Kidney epithelial cell (primary cell): Measurements from ENCODE around the gene ITGA3. TPM values are rescaled to one million over a fixed set of nuclear protein-coding genes. Genes with fewer than 3 reads are reported as not detected.

Experiments used
- DNase-seq: peaks from one replicate; pipeline ENCODE4 v3.0.0-alpha.2; 2010; ENCODE audit warnings: low read depth
- H3K27me3 ChIP-seq: 2 replicates; pipeline ENCODE4 v1.6.0; 2011; ENCODE audit warnings: low read length; ENCODE audit not compliant: control insufficient read depth, insufficient read depth
- H3K36me3 ChIP-seq: 2 replicates; pipeline ENCODE4 v1.5.1; 2011; ENCODE audit warnings: low read length; ENCODE audit not compliant: control insufficient read depth, insufficient read depth
- H3K4me3 ChIP-seq: 2 replicates; pipeline ENCODE4 v1.5.1; 2011; ENCODE audit warnings: low read depth, mild to moderate bottlenecking, control low read depth, low read length
- total RNA-seq: library from RNA; depleted of rRNA; stranded (reverse); fragments of >200 nt; gene quantifications from 2 replicates; pipeline ENCODE4 v1.2.3, GENCODE V29; 2015
- TF ChIP-seq, protein P1 (sequence below): IDR thresholded peaks from 2 replicates; pipeline ENCODE4 v1.5.1; 2011; ENCODE audit warnings: mild to moderate bottlenecking, moderate library complexity, low read length, control low read depth, inconsistent platforms; ENCODE audit not compliant: insufficient read depth, poor library complexity, severe bottlenecking

The ITGA3 gene
- total RNA-seq, 1 donor from 2014 or later = 1,029 TPM

DNA sequence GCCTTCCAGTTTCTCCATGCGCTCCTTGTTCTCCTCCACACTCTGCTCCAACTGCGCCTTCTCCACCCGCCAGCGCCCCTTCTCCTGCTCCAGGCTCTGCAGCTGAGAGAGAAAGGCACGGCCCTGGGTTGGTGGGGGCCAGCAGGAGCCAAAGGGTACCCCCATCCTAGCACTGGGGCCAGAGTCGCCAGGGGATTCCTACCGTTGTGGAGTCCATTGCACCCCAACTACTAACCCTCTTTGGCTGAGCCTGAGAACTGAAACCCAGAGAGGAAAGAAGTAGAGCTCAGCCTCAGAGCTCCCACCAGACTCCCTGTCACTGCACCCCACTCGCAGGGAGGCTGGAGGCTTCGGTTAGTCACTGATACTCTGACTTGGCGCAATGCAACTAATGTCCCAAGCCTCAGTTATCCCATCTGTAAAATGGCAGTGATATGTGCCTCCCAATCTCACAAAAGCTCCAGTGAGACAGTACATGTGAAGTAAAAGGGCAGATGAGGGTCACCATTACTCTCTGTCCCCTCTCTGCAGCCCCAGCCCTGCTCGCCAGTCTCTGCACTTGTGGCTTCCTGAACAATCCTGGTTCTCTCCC lies 80.3 kb downstream of the ITGA3 start:
- TF ChIP-seq, protein P1, sequence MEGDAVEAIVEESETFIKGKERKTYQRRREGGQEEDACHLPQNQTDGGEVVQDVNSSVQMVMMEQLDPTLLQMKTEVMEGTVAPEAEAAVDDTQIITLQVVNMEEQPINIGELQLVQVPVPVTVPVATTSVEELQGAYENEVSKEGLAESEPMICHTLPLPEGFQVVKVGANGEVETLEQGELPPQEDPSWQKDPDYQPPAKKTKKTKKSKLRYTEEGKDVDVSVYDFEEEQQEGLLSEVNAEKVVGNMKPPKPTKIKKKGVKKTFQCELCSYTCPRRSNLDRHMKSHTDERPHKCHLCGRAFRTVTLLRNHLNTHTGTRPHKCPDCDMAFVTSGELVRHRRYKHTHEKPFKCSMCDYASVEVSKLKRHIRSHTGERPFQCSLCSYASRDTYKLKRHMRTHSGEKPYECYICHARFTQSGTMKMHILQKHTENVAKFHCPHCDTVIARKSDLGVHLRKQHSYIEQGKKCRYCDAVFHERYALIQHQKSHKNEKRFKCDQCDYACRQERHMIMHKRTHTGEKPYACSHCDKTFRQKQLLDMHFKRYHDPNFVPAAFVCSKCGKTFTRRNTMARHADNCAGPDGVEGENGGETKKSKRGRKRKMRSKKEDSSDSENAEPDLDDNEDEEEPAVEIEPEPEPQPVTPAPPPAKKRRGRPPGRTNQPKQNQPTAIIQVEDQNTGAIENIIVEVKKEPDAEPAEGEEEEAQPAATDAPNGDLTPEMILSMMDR = no peak
- H3K36me3 ChIP-seq = peaks cover 16% of the 10 kb centered on the region
- no peaks in the 10 kb centered on the region for H3K27me3 ChIP-seq
- DNase-seq = no peak
- H3K4me3 ChIP-seq = no peak overlapping the region

- Histone ChIP-seq H3K4me3 (no peak overlapping the region), H3K27me3 (no peaks in the 10 kb centered on the region), H3K36me3 (peaks cover 16% of the 10 kb centered on the region)
- TF ChIP-seq, protein P1 = no peak
- DNase-seq = no peak
Measured at GRCh38 chr17:50137042-50137441, 81.1 kb downstream of the ITGA3 start.

DNA sequence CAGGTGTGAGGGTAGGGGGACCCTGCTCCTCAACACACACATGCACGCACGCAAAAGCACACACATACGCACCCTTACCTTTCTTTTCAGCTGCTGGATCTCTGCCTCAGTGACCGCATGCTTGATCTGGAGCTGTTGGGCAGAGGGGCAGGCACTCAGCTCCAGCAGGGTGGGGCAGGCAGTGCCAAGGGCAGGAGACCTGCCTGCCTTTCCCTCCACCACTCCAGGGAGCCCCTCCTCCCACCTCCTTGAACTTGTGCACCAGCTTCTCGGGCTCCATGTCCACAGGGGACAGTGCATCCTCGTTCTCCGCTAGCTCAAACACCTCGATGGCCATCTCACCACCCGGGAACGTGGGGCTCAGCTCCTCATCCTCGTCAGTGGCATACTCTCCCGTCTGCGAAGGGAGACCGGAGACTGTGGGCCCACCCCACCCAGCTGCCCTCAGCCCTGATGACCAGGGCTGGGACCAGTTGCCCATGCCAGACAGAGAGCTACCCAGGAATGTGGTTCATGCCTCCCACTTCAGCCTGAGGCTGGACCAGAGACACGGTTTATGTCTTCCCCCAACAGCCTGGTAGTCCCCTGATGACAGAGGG lies 83.4 kb downstream of the ITGA3 start:
- Histone ChIP-seq H3K36me3 (peaks cover 16% of the 10 kb centered on the region), H3K4me3 (no peak overlapping the region), H3K27me3 (no peaks in the 10 kb centered on the region)
- TF ChIP-seq, protein P1 = no peak
- no peak for DNase-seq

Other genes starting within 250 kb of the ITGA3 start
- not detected in 2 replicates for gene TAC4, start 208.0 kb upstream of the ITGA3 start, total RNA-seq
- gene DLX4, start 86.9 kb upstream of the ITGA3 start, total RNA-seq = 0.21 and 0.50 TPM in 2 replicates
- 0.04 and 0.55 TPM in 2 replicates for gene DLX3, start 60.9 kb upstream of the ITGA3 start, total RNA-seq
- 12.7 and 14.5 TPM in 2 replicates for gene PDK2, start 39.2 kb downstream of the ITGA3 start, total RNA-seq
- 13.3 and 14.7 TPM in 2 replicates for gene SAMD14, start 74.0 kb downstream of the ITGA3 start, total RNA-seq
- 35.2 and 38.2 TPM in 2 replicates for gene PPP1R9B, start 94.6 kb downstream of the ITGA3 start, total RNA-seq
- not detected in 2 replicates for gene SGCA, start 109.9 kb downstream of the ITGA3 start, total RNA-seq
- gene COL1A1, start 145.5 kb downstream of the ITGA3 start, total RNA-seq = 139 and 176 TPM in 2 replicates
- gene TMEM92, start 218.4 kb downstream of the ITGA3 start, total RNA-seq = 1.5 and 1.7 TPM in 2 replicates